Measurements from ENCODE around the gene PHF12. TPM values are rescaled to one million over a fixed set of nuclear protein-coding genes. Genes with fewer than 3 reads are reported as not detected.
A peak's percentile ranks its signal among the peaks of the same experiment; 100 is the strongest.

Gene PHF12
- total RNA-seq, 6 donors from 2014 or later: 38.8 to 103 (median 62.7) TPM

- Histone ChIP-seq H3K9me3 (no peaks in the 10 kb centered on the region), H3K4me3 (no peak overlapping the region), H3K36me3 (peaks cover 29 to 79% (median 67%) of the 10 kb centered on the region in 4 donors), H3K27ac (no peak overlapping the region), H3K4me1 (no peaks in the 10 kb centered on the region), H3K27me3 (no peaks in the 10 kb centered on the region)
- DNase-seq (peak in 1 of 2 donors; percentile 60), ATAC-seq (ENCODE audit: low FRiP score in 2 of 2) (no peak)
- TF ChIP-seq POLR2A (IDR thresholded peaks at IDR 0.05): no peak
- TF ChIP-seq EP300 (IDR thresholded peaks at IDR 0.05): no peak
- no peak for TF ChIP-seq CTCF (IDR thresholded peaks at IDR 0.05)
- TF ChIP-seq POLR2AphosphoS5 (IDR thresholded peaks at IDR 0.05): no peak
- 84 to 85% methylated on average over 5 to 9 of the region's 10 CpGs for WGBS, 2 donors
These were observed 65.4 kb downstream of the PHF12 start for GRCh38 chr17:28885951-28886350.

GRCh38 chr17:28885363-28885762 is 66.0 kb downstream of the PHF12 start:
- 96 to 97% methylated on average over 4 of the region's 4 CpGs for WGBS, 2 donors
- Histone ChIP-seq H3K9me3 (no peaks in the 10 kb centered on the region), H3K4me3 (no peak overlapping the region), H3K27me3 (no peaks in the 10 kb centered on the region), H3K4me1 (no peaks in the 10 kb centered on the region), H3K27ac (no peak overlapping the region), H3K36me3 (peaks cover 35 to 83% (median 73%) of the 10 kb centered on the region in 4 donors)
- no peak for ATAC-seq (ENCODE audit: low FRiP score in 2 of 2)
- DNase-seq: no peak
- no peak for TF ChIP-seq POLR2A (IDR thresholded peaks at IDR 0.05)
- no peak for TF ChIP-seq POLR2AphosphoS5 (IDR thresholded peaks at IDR 0.05)
- TF ChIP-seq CTCF (IDR thresholded peaks at IDR 0.05): no peak
- TF ChIP-seq EP300 (IDR thresholded peaks at IDR 0.05): no peak

- ATAC-seq (ENCODE audit: low FRiP score in 2 of 2) (no peak), DNase-seq (peak in 1 of 2 donors; percentile 41)
- Histone ChIP-seq H3K36me3 (peaks cover 45 to 95% (median 85%) of the 10 kb centered on the region in 4 donors), H3K27me3 (no peaks in the 10 kb centered on the region), H3K9me3 (no peaks in the 10 kb centered on the region), H3K27ac (no peak overlapping the region), H3K4me1 (no peaks in the 10 kb centered on the region), H3K4me3 (no peak overlapping the region)
- whole genome bisulfite sequencing, 2 donors: 90 to 94% methylated on average over 22 to 27 of the region's 27 CpGs
- no peak for TF ChIP-seq CTCF (IDR thresholded peaks at IDR 0.05)
- TF ChIP-seq EP300 (IDR thresholded peaks at IDR 0.05): no peak
- TF ChIP-seq POLR2AphosphoS5 (IDR thresholded peaks at IDR 0.05): no peak
- no peak for TF ChIP-seq POLR2A (IDR thresholded peaks at IDR 0.05)
These were observed 67.2 kb downstream of the PHF12 start for GRCh38 chr17:28883967-28884702.

- no peak for ATAC-seq (ENCODE audit: low FRiP score in 2 of 2)
- no peak overlapping the region for H3K27ac ChIP-seq
- 90 to 95% methylated on average over 9 to 18 of the region's 18 CpGs for WGBS, 2 donors
These were observed 69.0 kb downstream of the PHF12 start for GRCh38 chr17:28882154-28882895.

More at GRCh38 chr17:28882154-28882895, 69.0 kb downstream of the PHF12 start:
- TF ChIP-seq EP300 (IDR thresholded peaks at IDR 0.05) (no peak), POLR2A (IDR thresholded peaks at IDR 0.05) (no peak), CTCF (IDR thresholded peaks at IDR 0.05) (no peak), POLR2AphosphoS5 (IDR thresholded peaks at IDR 0.05) (no peak)
- peak in 1 of 2 donors; percentile 26 for DNase-seq
- Histone ChIP-seq H3K36me3 (peaks cover 43 to 94% (median 82%) of the 10 kb centered on the region in 4 donors), H3K4me1 (no peaks in the 10 kb centered on the region), H3K27me3 (no peaks in the 10 kb centered on the region), H3K9me3 (no peaks in the 10 kb centered on the region), H3K4me3 (no peak overlapping the region)

Measured in upper lobe of left lung (tissue), 6 donors.